ENCODE data around the gene ALPP. TPM values are rescaled to one million over a fixed set of nuclear protein-coding genes. Genes with fewer than 3 reads are reported as not detected.
"Not testable (repeated sequence)": the region's sequence is repeated elsewhere in the genome, so short reads cannot be mapped to it uniquely, and the experiment has no call there.

ALPP gene
- total RNA-seq, 1 experiment from 2014 or later: 0.45 TPM

DNA sequence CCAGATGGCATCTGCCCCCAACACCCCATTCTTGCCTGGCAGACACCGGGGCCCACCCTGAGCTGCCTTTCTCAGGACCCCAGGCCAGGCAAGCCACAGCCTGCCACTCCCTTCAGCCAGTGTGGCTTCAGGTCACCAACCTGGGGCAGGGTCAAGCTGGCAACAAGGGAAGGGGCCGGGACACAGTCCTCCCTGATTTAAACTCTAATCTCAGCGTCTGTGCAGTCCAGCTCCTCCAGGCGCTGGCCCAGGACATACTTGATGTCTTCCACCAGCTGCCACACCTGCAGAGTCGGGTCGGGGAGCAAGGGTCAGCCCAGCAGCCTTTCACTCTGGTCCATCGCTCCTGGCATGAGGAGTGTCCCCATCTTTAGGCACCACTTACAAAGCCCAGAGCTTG is 29.0 kb upstream of the ALPP start:
- H3K4me1 ChIP-seq (replicated peaks): peaks cover 6% of the 10 kb centered on the region; the same call in 1 of the 2 replicates
- H3K36me3 ChIP-seq: no peaks in the 10 kb centered on the region
- 0 out of 2 replicates have a peak, but pooled peaks cover 4% of the 10 kb centered on the region for H3K9me3 ChIP-seq (replicated peaks)
- peaks cover 56% of the 10 kb centered on the region for H3K27me3 ChIP-seq (replicated peaks)
- H3K4me3 ChIP-seq: no peak overlapping the region
- DNase-seq (ENCODE audit: low read depth in 1 of 2, low spot score in 2 of 2): no peak
- no peak overlapping the region for H3K27ac ChIP-seq

DNA sequence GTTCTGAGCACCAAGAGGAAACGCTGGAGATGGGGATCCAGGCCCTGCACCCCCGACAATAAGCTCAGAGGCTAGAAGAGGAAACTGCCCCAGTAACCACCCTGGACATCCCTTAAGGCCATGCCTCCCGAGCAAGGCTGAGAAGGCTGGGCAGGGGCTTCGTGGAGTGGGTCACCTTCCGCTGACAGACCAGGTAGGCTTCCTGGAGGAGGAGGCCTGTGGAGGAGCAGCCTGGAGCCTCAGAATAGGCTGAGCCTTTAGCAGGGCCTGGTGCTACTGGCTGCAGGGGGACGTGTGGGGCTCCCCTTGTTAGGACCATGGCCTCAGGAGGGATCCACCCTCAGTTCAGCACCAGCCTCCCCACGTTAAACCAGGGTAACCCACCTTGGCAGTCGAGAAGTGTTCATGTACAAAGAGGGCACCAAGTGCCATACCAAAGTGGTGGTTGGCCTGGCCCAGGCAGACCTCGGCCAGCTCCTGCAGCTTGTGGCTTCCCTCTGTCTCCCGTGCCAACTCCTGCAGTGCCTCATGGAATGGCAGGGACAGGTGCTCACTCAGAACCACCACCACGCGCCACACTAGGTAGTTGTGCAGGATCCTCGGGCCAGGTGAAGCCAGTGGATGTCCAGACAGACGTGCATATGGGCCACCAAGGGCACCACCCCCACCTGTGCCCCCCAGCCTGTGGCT is 28.5 kb upstream of the ALPP start:
- H3K4me1 ChIP-seq (replicated peaks): peaks cover 6% of the 10 kb centered on the region; the same call in 1 of the 2 replicates
- no peak for DNase-seq (ENCODE audit: low read depth in 1 of 2, low spot score in 2 of 2)
- no peak overlapping the region for H3K4me3 ChIP-seq
- no peak overlapping the region for H3K27ac ChIP-seq
- peaks cover 55% of the 10 kb centered on the region for H3K27me3 ChIP-seq (replicated peaks)
- H3K9me3 ChIP-seq (replicated peaks): 0 out of 2 replicates have a peak, but pooled peaks cover 4% of the 10 kb centered on the region
- H3K36me3 ChIP-seq: no peaks in the 10 kb centered on the region

DNA sequence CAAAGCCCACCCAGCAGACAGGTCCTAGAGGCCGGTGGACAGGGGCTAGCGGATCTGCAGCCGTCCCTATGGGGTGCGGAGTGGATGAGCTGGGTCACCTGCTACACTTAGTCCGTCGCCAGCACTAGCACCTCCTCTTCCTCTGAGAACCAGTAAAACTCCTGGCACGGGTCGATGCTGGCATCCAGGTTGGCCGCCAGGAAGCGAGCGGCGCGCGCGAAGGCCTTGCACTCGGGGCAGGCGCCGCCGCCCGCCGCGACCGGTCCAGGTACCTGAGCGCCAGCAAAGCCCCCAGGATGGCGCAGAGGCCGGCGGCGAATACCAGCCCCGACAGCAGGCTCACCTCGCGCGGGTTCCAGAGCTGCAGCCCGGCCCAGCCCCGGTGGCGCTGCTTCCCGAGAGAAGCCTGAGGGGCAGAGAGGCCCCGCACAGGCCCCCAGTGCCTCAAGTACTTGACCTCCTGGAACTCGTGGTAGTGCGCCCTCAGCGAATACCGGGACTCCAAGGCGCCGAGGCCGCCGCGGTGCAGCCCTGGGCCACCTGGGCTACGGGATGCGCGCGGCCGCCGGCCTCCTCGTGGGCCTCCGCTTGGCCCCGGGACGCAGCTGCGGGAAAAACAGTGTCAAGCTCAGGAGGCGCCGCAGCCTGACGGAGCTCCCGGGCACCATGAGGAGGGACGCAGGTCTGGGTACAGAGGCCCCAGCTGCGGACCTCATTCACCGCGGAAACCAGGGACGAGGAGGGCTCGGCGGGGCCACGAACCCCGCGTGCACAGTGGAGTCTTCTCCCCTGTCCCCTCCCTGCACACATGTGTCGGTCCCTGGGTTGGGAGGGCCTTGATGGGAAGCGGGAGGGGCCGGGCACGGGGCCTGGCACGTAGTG is 27.5 kb upstream of the ALPP start:
- Histone ChIP-seq H3K27me3 (replicated peaks) (peaks cover 55% of the 10 kb centered on the region), H3K27ac (no peak overlapping the region), H3K4me1 (replicated peaks) (peaks cover 6% of the 10 kb centered on the region; the same call in 1 of the 2 replicates), H3K36me3 (no peaks in the 10 kb centered on the region), H3K9me3 (replicated peaks) (0 out of 2 replicates have a peak, but pooled peaks cover 4% of the 10 kb centered on the region), H3K4me3 (no peak overlapping the region)
- no peak for DNase-seq (ENCODE audit: low read depth in 1 of 2, low spot score in 2 of 2)

DNA sequence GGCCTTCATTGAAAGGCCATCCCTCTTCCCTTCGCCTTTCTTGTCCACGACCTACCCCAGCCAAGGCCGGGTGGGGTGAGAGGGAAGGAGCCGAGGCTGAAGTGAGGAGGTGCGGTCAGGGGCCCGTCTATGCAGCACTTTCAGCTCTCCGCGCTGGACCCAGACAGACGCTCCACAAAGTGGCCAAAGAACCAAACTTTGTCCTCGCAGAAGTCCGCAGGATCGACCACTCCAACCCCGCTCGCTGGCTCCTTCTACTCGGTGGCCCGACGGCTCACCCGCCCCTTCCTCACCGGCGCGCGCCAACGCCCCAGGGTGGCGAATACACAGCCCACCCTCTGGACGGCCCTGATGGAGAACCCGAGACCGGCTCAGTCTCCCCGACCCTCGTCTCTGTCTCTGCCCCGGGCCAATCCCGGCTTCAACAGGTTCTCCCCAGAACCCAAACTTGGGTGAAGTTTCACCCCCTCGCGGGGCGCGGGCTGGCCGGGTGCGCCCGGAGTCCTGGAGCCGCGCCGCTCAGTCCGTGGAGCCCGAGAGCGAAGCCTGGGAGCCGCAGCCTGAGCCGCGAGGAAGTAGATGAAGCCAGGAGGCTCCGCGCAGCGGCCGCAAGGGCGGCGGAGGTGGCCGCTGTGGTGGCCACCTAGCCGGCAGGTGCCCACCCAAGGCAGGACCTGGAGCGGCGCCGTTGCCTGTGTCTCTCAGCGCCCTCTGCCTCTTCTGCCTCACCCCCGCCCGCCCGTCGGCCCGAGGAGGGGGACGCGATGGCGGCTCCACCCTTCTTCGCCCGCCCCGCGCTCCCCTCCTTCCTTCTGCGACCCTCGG is 26.7 kb upstream of the ALPP start:
- no peak overlapping the region for H3K27ac ChIP-seq
- H3K4me1 ChIP-seq (replicated peaks): peaks cover 6% of the 10 kb centered on the region; the same call in 1 of the 2 replicates
- peaks cover 55% of the 10 kb centered on the region for H3K27me3 ChIP-seq (replicated peaks)
- no peak overlapping the region for H3K4me3 ChIP-seq
- DNase-seq (ENCODE audit: low read depth in 1 of 2, low spot score in 2 of 2): no peak
- no peaks in the 10 kb centered on the region for H3K36me3 ChIP-seq
- 0 out of 2 replicates have a peak, but pooled peaks cover 4% of the 10 kb centered on the region for H3K9me3 ChIP-seq (replicated peaks)

DNA sequence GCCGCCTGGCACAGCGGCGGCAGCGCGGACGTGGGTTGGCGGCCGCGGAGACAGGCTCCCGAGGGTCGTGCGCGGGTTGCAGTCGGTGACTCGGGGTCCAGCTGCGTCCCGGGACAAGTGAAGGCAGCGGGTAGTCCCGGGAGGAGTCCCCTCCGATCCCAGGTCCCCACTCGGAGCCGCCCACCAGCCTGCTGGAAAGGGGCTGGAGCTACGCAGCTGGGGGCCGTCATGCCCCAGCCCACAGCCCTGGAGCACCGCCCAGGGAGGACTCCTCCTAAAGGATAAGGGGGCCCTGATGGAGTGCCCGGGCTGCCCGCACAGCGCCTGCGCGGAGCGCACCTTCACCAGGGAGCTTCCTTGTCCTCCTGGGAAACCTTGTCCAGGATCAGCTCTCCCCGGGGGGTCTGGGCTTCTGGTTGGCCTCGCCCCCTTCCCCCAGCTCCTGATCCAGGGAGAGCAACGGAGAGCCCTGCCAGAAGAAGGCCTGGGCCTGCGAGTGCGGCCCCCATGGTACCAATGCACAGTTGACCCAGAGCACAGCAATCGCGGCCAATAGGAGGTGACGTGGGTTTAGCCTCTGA is 25.9 kb upstream of the ALPP start:
- no peak for DNase-seq (ENCODE audit: low read depth in 1 of 2, low spot score in 2 of 2)
- Histone ChIP-seq H3K27ac (no peak overlapping the region), H3K4me3 (no peak overlapping the region), H3K9me3 (replicated peaks) (0 out of 2 replicates have a peak, but pooled peaks cover 4% of the 10 kb centered on the region), H3K4me1 (replicated peaks) (peaks cover 6% of the 10 kb centered on the region; the same call in 1 of the 2 replicates), H3K36me3 (no peaks in the 10 kb centered on the region), H3K27me3 (replicated peaks) (peaks cover 55% of the 10 kb centered on the region)

DNA sequence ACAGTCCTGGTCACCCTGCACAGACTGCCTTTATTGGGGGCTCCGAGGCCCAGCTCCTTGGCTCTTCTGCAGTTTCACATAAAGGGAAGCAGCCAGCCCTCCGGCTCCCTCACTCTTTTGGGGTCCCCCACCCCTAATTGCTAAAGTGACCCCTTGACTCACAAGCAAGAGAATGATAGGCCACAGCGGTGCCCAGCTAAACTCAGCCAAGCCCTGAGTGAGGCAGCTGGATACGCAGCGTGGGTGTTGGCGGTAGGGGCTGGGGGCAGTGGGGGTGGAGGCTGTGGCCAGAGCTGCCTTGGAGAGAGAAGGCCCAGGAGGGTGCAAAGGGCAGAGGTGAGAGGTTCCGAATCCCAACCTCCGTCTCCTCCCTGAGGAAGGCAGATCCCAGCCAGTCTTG is 25.5 kb upstream of the ALPP start:
- Histone ChIP-seq H3K36me3 (no peaks in the 10 kb centered on the region), H3K27ac (no peak overlapping the region), H3K4me1 (replicated peaks) (peaks cover 6% of the 10 kb centered on the region; the same call in 1 of the 2 replicates), H3K27me3 (replicated peaks) (peaks cover 51% of the 10 kb centered on the region), H3K4me3 (no peak overlapping the region), H3K9me3 (replicated peaks) (0 out of 2 replicates have a peak, but pooled peaks cover 4% of the 10 kb centered on the region)
- no peak for DNase-seq (ENCODE audit: low read depth in 1 of 2, low spot score in 2 of 2)

DNA sequence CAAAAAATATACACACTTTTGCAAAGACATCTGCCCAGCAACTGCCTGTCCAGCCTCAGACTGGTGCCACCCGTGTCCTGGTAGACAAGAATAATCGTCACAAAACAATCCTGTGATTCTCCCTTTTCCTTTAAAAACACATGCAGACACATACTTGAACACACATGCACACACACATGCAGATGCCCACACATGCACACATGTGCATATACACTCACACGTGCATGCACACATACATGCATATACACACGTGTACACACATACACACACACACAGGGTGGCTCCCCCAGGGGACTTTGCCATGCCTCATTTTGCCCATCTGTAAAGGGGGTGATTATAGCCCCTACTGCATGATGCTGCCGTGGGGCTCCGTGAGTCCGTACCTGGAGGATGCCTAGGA is 24.9 kb upstream of the ALPP start:
- peaks cover 6% of the 10 kb centered on the region; the same call in 1 of the 2 replicates for H3K4me1 ChIP-seq (replicated peaks)
- H3K27ac ChIP-seq: no peak overlapping the region
- 0 out of 2 replicates have a peak, but pooled peaks cover 4% of the 10 kb centered on the region for H3K9me3 ChIP-seq (replicated peaks)
- H3K36me3 ChIP-seq: no peaks in the 10 kb centered on the region
- peaks cover 48% of the 10 kb centered on the region for H3K27me3 ChIP-seq (replicated peaks)
- no peak overlapping the region for H3K4me3 ChIP-seq
- no peak for DNase-seq (ENCODE audit: low read depth in 1 of 2, low spot score in 2 of 2)

DNA sequence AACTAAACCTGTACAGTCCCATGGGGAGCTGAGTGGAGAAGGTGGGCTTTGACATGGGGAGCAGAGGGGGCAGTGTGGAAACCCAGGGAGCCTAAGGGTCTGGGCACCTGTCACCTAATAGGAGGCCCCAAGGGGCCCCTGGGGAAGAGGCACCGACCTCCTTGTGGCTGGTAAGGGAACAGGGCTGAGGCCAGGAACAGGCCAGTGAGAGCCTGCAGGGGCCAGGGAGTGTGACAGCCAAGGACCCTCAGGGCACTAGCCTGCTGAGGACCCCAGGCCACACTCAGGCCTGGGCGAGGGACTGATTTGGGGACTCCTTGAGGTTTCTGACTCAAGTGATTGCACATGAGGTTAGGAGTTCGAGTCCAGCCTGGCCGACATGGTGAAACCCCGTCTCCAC is 24.5 kb upstream of the ALPP start:
- Histone ChIP-seq H3K4me3 (no peak overlapping the region), H3K27ac (no peak overlapping the region), H3K4me1 (replicated peaks) (peaks cover 6% of the 10 kb centered on the region; the same call in 1 of the 2 replicates), H3K36me3 (no peaks in the 10 kb centered on the region), H3K9me3 (replicated peaks) (0 out of 2 replicates have a peak, but pooled peaks cover 4% of the 10 kb centered on the region), H3K27me3 (replicated peaks) (peaks cover 48% of the 10 kb centered on the region)
- DNase-seq (ENCODE audit: low read depth in 1 of 2, low spot score in 2 of 2): no peak

DNA sequence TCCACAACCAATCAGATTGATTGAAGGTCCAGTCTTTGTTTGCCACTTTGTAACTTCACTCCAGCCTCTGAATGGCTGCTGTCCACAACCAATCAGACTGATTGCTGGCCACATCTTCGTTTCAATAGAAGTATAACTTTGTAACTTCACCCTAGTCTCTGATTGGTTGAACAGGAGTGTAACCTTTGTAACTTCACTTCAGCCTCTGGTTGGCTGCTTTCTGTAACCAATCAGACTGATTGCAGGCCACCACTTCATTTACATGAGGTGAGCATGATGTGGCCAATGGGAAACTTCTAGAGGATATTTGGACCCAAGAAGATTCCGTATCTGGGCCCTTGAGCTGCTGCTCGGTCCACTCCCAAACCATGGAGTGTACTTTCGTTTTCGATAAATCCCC is 16.9 kb upstream of the ALPP start:
- Histone ChIP-seq H3K4me3 (no peak overlapping the region), H3K27me3 (replicated peaks) (no peaks in the 10 kb centered on the region), H3K36me3 (no peaks in the 10 kb centered on the region), H3K27ac (no peak overlapping the region), H3K4me1 (replicated peaks) (peaks cover 10% of the 10 kb centered on the region), H3K9me3 (replicated peaks) (no peaks in the 10 kb centered on the region)
- no peak for DNase-seq (ENCODE audit: low read depth in 1 of 2, low spot score in 2 of 2)

DNA sequence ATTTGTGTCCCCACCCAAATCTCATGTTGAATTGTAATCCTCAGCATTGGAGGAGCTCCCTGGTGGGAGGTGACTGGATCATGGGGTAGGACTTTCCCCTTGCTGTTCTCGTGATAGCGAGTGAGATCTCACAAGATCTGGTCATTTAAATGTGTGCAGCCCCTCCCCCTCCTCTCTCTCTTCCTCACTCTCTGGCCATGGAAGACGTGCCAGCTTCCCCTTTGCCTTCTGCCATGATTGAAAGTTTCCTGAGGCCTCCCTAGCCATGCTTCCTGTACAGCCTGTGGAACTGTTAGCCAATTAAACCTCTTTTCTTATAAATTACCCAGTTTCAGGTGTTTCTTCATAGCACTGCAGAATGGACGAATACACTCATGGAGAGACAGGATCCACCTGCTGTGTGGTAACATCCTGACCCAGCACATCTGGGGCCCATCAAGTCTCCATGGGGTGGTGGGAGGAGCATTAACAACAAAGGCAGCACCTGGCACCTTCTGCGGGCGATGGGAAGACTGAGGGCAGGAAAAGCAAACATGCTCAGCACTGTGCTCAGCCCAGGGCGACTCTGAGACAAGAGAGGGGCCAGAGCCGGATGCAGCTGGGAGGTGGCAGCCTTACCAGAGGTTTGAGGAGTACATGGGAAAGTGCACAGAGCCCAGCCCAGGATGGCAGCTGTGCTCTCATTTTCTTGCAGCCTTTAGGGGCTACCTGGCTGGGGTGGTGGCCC is 16.2 kb upstream of the ALPP start:
- Histone ChIP-seq H3K27ac (no peak overlapping the region), H3K4me1 (replicated peaks) (peaks cover 10% of the 10 kb centered on the region), H3K36me3 (no peaks in the 10 kb centered on the region), H3K27me3 (replicated peaks) (no peaks in the 10 kb centered on the region), H3K4me3 (no peak overlapping the region), H3K9me3 (replicated peaks) (no peaks in the 10 kb centered on the region)
- no peak for DNase-seq (ENCODE audit: low read depth in 1 of 2, low spot score in 2 of 2)

DNA sequence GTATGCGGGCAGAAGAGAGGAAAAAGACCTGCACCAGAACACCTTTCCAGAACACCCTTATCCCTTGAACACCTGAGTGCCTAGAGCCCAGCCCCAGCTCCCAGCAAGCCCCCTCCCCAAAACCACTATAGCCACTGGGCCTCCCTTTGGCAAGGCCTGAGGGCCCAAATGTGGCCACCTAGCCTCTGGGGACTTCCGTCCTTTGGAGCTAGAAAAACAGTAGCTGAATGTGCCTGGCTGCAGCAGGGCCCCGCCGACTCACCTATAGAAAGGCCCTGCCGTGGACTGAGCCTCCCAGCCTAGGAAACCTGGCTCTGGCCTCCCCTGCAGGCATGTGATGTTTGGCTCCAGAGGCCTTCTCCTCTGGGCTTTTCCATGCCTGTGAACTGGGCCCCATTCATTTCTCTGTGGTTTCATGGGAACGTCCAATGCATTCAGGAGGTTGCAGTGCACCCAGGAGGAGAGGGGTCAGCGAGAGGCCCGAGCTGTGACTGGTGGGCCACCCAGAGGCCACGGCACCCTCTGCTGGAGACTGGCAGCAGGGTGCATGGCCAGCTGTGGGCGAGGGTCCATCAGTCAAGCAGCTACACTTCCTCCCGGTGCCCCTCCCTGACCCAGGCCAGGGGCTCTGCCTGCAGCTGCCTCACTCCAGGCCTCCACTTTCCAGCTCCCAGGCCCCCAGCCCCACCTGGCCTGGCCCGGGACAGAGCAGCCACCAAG is 15.3 kb upstream of the ALPP start:
- not testable (repeated sequence) for H3K27ac ChIP-seq; DNase-seq (ENCODE audit: low read depth in 1 of 2, low spot score in 2 of 2); H3K9me3 ChIP-seq (replicated peaks)

More for the DNA sequence above, 15.3 kb upstream of the ALPP start:
- H3K27me3 ChIP-seq (replicated peaks); H3K36me3 ChIP-seq; H3K4me1 ChIP-seq (replicated peaks); H3K4me3 ChIP-seq: not testable (repeated sequence)
